NCI-H2029 (cell line): ENCODE data around the gene TTC6.
A peak's percentile ranks its signal among the peaks of the same experiment; 100 is the strongest.

ENCODE experiments used
- DNase-seq: peaks from one replicate; lab custom pipeline; 2025; lab: John Stamatoyannopoulos, UW

The TTC6 gene

GRCh38 chr14:37623971-37624370 lies 28.5 kb downstream of the TTC6 start:
- DNase-seq: no peak

- DNase-seq: no peak
Observed at GRCh38 chr14:37625597-37626595, 30.5 kb downstream of the TTC6 start.

GRCh38 chr14:37637341-37637740 lies 41.9 kb downstream of the TTC6 start:
- peak; percentile 16 for DNase-seq

GRCh38 chr14:37638599-37638998 lies 43.2 kb downstream of the TTC6 start:
- DNase-seq: no peak

- peak; percentile 36 for DNase-seq
Observed at GRCh38 chr14:37641117-37641516, 45.7 kb downstream of the TTC6 start.

- DNase-seq: no peak
Observed at GRCh38 chr14:37642125-37642524, 46.7 kb downstream of the TTC6 start.

GRCh38 chr14:37643701-37644100 lies 48.3 kb downstream of the TTC6 start:
- no peak for DNase-seq
